ENCODE measurements around the gene RTRAF. TPM values are rescaled to one million over a fixed set of nuclear protein-coding genes. Genes with fewer than 3 reads are reported as not detected.

RTRAF gene
- total and polyA plus RNA-seq, 9 of the 15 experiments (the other 6 are each of a cell fraction or from before 2014, with no cell fraction given), result 126 to 204 (median 155) TPM

- no peak overlapping the region for H3K27ac ChIP-seq (ENCODE audit: extremely low read depth, low read depth, low read length)
- BruUV-seq (replicated peaks), result no TSS peak
- TF ChIP-seq HDAC3 (IDR thresholded peaks at IDR 0.05; ENCODE audit: borderline replicate concordance, partially characterized antibody), result no peak
- no peak for TF ChIP-seq RNF219 (CRISPR knock-in tag; IDR thresholded peaks at IDR 0.05)
- no peak for TF ChIP-seq FOXA3 (CRISPR knock-in tag; conservative IDR thresholded peaks at IDR 0.05 in 1 of 2, IDR thresholded peaks at IDR 0.05 in 1 of 2)
- no peaks in the 10 kb centered on the region for H3K9me1 ChIP-seq (ENCODE audit: control insufficient read depth, insufficient read depth, low read length)
- H3K4me2 ChIP-seq (ENCODE audit: insufficient read depth, low read length), result no peak overlapping the region
- H3K9me3 ChIP-seq (replicated peaks; ENCODE audit: control insufficient read depth, insufficient read depth, low read depth, low read length), result no peaks in the 10 kb centered on the region
- no peak overlapping the region for H3K9ac ChIP-seq (ENCODE audit: insufficient read depth in 1 of 2, low read depth in 2 of 2, low read length in 2 of 2)
- ATAC-seq (no peak), DNase-seq (ENCODE audit: extremely low read depth in 1 of 4, low spot score in 3 of 4) (no peak), FAIRE-seq (no peak)
- intact Hi-C loops (cut with micrococcal nuclease), result no loop called here
- no peaks in the 10 kb centered on the region for H4K20me1 ChIP-seq (replicated peaks; ENCODE audit: control insufficient read depth, insufficient read depth, low read length)
- POLR2A ChIA-PET, result no interaction called here
- H3K4me1 ChIP-seq (replicated peaks in 1 of 2; ENCODE audit: control insufficient read depth in 2 of 2, insufficient read depth in 2 of 2, low read length in 2 of 2), result no peaks in the 10 kb centered on the region
- CTCF ChIA-PET (ENCODE audit: low intra/inter-chr PET ratio), result no interaction called here
- in situ Hi-C loops (cut with MboI), result no loop called here
- H3K4me3 ChIP-seq, result no peak overlapping the region
- no peak overlapping the region for H2AFZ ChIP-seq (ENCODE audit: low read depth, low read length)
- no peaks in the 10 kb centered on the region for H3K36me3 ChIP-seq (ENCODE audit: control insufficient read depth, insufficient read depth, low read length)
- 0% methylated on average over 1 of the region's 2 CpGs for WGBS (ENCODE audit: insufficient coverage, low coverage, missing lambda C conversion rate)
- no peaks in the 10 kb centered on the region for H3K27me3 ChIP-seq (ENCODE audit: control insufficient read depth in 2 of 2, insufficient read depth in 2 of 2, low read length in 2 of 2)
- H3K79me2 ChIP-seq (ENCODE audit: control insufficient read depth, insufficient read depth, low read length), result no peaks in the 10 kb centered on the region
Measured at GRCh38 chr14:51942971-51943370, 46.4 kb upstream of the RTRAF start.

- no TSS peak for BruUV-seq (replicated peaks)
- no peaks in the 10 kb centered on the region for H3K36me3 ChIP-seq (ENCODE audit: control insufficient read depth, insufficient read depth, low read length)
- POLR2A ChIA-PET, result no interaction called here
- FAIRE-seq (no peak), ATAC-seq (no peak), DNase-seq (ENCODE audit: extremely low read depth in 1 of 4, low spot score in 3 of 4) (no peak)
- CTCF ChIA-PET (ENCODE audit: low intra/inter-chr PET ratio), result no interaction called here
- no peaks in the 10 kb centered on the region for H3K9me3 ChIP-seq (replicated peaks; ENCODE audit: control insufficient read depth, insufficient read depth, low read depth, low read length)
- 0% methylated on average over 2 of the region's 2 CpGs for WGBS (ENCODE audit: insufficient coverage, low coverage, missing lambda C conversion rate)
- H3K9me1 ChIP-seq (ENCODE audit: control insufficient read depth, insufficient read depth, low read length), result no peaks in the 10 kb centered on the region
- H3K4me2 ChIP-seq (ENCODE audit: insufficient read depth, low read length), result no peak overlapping the region
- no peak overlapping the region for H3K27ac ChIP-seq (ENCODE audit: extremely low read depth, low read depth, low read length)
- no peak overlapping the region for H3K9ac ChIP-seq (ENCODE audit: insufficient read depth in 1 of 2, low read depth in 2 of 2, low read length in 2 of 2)
- intact Hi-C loops (cut with micrococcal nuclease) (no loop called here), in situ Hi-C loops (cut with MboI) (no loop called here)
- H3K79me2 ChIP-seq (ENCODE audit: control insufficient read depth, insufficient read depth, low read length), result no peaks in the 10 kb centered on the region
- no peaks in the 10 kb centered on the region for H4K20me1 ChIP-seq (replicated peaks; ENCODE audit: control insufficient read depth, insufficient read depth, low read length)
- H3K4me3 ChIP-seq, result no peak overlapping the region
- TF ChIP-seq ZNF444 (CRISPR knock-in tag; IDR thresholded peaks at IDR 0.05), result no peak
- no peak for TF ChIP-seq FOXJ3 (CRISPR knock-in tag; IDR thresholded peaks at IDR 0.05)
- H3K4me1 ChIP-seq (replicated peaks in 1 of 2; ENCODE audit: control insufficient read depth in 2 of 2, insufficient read depth in 2 of 2, low read length in 2 of 2), result no peaks in the 10 kb centered on the region
- no peaks in the 10 kb centered on the region; a peak in 1 of 5 replicates for H3K27me3 ChIP-seq (ENCODE audit: control insufficient read depth in 2 of 2, insufficient read depth in 2 of 2, low read length in 2 of 2)
- H2AFZ ChIP-seq (ENCODE audit: low read depth, low read length), result no peak overlapping the region
Measured at GRCh38 chr14:51950007-51950406, 39.3 kb upstream of the RTRAF start.

Measured in K562 (cell line).